HG03439 (cell line): ENCODE measurements around the gene HSD3B1.
"Not testable (repeated sequence)": the region's sequence is repeated elsewhere in the genome, so short reads cannot be mapped to it uniquely, and the experiment has no call there.

Source experiments
- ATAC-seq: cut with Tn5 transposase; IDR thresholded peaks from one replicate; pipeline ENCODE4 v1.9.1; 2021; ENCODE audit warnings: mild to moderate bottlenecking, moderate library complexity; ENCODE audit not compliant: unreplicated experiment

HSD3B1 gene

DNA sequence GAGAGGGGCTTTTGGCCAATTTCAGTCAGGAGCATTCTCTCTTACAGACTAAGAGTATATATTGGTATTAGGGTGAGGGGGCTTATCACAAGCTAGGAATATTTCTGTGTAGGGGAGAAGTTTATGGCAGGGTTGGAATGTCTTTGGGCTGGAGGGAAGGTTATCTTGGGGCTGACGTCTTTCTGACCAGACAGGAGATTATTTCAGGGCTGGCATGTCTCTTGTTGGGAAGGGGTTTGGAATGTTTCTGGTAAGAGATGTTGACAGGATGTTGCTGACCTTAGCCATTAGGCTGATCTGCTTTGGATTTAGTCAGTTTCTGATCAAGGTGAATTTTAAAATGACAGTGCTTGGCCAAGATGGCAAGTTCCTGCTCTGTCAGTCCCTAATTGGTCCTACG, 17.8 kb upstream of the HSD3B1 start:
- ATAC-seq, result no peak

DNA sequence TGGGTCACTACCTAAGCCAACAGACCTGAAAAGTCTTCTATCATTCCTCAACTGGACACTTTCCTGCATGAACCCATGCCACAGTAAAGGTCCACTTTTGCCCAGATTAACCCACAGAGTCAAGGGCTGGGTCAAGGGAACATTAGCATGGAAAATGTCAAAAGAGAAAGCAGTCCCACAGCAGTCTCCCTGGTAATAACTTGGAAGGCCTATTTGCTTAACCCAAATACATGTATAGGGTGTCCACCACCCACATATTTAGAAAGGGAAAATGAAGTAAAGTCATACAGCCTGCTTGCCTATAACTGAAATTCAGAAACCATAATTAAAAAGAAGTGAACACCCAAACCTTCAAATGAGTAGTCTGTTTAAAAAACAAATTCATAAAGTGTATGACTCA, 16.1 kb upstream of the HSD3B1 start:
- ATAC-seq, result no peak

DNA sequence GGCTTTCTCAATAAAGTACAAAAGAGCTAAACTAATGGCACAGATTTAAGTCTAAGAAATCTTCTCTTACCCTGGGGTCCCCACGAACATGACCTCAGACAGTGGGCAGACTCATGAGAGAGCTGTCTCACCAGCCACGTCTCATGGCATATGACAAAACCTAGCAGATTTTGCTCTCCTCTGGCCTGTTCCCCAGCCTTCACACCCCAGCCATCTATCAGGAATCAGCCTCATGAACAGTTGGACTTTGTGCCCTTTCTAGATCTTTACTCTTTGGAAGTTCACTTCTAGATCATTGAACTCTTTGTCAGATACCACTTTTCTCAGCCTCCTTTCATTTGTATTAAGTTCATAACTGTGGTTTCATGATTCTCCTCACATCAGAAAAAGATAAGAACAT, 14.2 kb upstream of the HSD3B1 start:
- ATAC-seq, result no peak

GRCh38 chr1:119504831-119505230, 2.2 kb upstream of the HSD3B1 start:
- no peak for ATAC-seq

DNA sequence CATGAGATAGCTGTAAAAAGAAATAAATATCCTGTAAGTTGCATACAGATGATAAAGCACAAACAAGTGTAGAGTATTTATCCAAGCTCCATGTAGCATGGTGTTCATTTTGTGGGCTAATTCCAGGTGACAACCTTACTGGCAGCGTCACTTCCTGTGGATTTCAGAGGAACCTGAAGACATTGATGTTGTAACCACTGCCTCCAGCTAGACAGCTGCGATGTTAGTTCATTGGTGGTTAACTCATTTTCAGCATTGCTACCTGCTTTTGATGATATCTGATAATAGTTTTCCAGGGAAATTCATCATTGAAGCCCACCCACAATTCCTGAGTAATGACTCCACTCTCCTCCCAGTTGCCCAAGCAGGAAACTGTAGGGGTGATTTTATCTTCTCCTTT, 3.0 kb downstream of the HSD3B1 start:
- ATAC-seq, result no peak

GRCh38 chr1:119515221-119515620, 8.2 kb downstream of the HSD3B1 start:
- ATAC-seq, result no peak

- no peak for ATAC-seq
Observed at GRCh38 chr1:119516247-119516646, 9.2 kb downstream of the HSD3B1 start.

DNA sequence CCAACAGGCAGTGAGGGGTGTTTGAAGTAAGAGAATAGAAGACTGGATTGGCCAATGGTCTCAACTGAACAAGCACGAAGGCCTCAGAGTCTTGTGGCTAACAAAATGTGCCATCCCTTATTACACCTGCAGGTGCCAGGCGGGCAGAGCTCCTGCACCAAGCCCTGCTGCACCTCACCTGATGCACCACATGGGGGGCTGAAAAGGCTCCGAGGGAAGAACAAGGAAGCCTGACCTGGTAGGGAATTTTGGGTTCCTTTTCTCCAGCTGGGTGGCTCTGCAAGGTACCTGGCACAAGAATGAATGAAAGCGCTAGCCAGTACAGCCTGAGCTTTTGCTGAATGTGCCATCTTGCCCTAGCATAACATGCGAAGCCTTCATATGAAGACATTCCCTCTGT, 9.7 kb downstream of the HSD3B1 start:
- ATAC-seq, result no peak

- not testable (repeated sequence) for ATAC-seq
Observed at GRCh38 chr1:119517667-119518066, 10.7 kb downstream of the HSD3B1 start.

GRCh38 chr1:119531606-119532323, 24.8 kb downstream of the HSD3B1 start:
- no peak for ATAC-seq

DNA sequence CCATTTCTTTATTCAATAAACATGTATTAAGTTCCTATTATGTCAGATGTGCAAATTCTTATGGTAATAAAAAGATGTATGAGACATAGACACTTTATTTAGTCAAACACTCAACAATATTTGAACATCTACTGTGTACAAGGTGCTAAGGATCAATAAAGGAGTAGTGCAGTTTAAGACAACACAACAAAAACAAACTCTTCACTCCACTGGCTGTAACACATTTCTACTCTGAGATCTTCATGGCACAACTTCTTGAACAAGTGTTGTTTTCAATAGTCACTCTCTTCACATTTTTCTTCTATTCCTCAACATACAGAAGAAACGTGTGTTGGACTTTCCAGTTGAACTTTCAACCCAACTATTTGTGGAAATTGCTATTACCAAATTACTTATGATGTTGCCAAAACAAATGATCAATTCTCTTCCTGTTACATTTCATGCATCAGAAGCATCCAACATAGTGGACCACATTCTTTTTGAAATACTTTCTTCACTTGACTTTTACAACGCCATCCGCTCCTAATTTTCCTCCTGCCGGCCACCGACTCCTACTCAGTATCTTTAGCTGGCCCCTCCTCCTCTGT, 25.4 kb downstream of the HSD3B1 start:
- ATAC-seq, result no peak

DNA sequence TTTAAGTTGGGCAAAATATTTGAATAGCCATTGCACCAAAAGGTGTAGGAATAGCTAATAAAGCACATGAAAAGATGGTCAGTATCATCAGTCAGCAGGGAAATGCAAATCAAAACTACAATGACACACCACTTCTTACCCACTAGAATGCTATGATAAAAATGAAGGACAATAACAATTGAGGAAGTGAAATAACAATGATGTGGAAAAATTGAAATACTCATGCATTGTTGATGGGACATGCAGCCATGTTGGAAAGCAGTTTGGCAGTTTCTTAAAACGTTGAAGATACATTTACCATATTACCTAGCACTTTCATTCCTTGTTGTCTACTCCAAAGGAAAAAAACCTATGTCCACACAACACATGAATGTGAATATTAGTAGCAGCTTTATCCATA, 28.4 kb downstream of the HSD3B1 start:
- ATAC-seq, result no peak

- ATAC-seq, result no peak
Observed at GRCh38 chr1:119537966-119538365, 31.0 kb downstream of the HSD3B1 start.

DNA sequence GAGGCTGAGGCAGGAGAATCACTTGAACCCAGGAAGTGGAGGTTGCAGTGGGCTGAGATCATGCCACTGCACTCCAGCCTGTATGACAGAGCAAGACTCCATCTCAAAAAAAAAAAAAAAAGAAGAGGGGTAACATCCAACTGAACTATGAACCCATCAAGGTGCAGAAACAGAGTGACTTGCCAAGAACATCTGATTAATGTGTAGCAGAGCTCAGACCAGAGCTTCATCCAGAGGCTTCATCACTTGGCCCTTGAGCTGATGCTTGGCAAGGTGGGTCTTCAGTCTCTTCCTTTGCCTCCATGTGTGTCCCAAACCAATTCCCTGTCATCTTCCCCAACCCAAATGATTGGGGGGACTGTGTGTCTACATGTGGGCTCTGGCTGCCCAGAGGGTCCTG, 32.6 kb downstream of the HSD3B1 start:
- ATAC-seq, result no peak

DNA sequence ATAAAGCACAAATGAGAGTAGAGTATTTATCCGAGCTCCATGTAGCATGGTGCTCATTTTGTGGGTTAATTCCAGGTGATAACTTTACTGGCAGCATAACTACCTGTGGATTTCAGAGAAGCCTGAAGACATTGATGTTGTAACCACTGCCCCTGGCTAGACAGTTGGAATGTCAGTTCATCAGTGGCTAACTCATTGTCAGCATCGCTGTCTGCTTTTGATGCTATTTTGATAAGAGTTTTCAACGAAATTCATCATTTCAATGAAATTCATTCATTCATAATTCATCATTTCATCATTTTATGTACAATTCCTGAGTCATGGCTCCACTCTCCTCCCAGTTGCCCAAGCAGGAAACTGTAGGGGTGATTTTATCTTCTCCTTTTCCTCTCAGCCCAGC, 34.4 kb downstream of the HSD3B1 start:
- ATAC-seq, result no peak

DNA sequence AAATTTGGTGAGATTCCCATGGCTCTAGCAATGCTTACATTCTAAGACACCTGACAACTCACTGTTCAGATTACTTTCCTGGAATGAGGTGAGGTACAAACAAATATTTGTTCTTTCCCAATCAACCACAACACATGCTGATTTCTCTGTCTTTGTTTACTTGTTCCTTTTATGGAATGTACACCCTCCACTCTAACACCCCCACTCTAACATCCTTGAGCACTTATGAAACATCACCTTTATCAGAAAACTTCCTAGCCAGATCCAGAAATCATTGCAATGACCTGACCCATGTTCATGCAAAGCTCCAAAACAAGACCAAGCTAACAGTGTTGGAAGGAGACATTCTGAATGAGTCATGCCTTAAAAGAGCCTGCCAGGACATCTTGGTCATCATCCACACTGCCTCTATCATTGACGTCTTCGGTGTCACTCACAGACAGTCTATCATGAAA, 35.5 kb downstream of the HSD3B1 start:
- ATAC-seq, result no peak

DNA sequence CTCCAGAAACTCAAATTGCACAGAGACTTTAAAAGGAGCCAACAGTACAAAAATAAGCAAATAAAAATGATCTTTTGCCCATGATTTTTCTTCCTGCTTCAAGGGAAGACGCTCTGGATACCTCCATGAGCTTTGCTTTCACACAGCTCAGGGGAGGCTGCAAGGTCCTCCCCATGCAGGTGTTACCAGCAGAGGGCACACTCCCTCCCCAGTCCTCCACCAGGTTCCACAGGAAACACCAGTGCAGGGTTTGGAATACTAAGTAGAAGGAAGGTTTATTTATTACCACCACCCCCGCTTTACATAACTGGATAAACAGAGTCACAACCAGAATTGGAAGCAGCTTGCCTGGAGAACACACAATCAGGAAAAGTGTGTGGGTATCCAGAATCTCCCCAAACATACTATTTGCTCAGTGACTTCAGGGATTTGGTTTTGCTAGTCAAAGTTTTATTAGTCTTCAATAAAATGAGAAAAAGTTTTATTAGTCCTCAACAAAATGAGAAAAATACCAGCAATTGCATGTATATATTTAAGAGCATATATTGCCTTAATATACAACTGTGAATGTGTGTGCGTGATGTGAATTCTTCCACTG, 37.3 kb downstream of the HSD3B1 start:
- no peak for ATAC-seq

GRCh38 chr1:119546641-119547040, 39.6 kb downstream of the HSD3B1 start:
- no peak for ATAC-seq

DNA sequence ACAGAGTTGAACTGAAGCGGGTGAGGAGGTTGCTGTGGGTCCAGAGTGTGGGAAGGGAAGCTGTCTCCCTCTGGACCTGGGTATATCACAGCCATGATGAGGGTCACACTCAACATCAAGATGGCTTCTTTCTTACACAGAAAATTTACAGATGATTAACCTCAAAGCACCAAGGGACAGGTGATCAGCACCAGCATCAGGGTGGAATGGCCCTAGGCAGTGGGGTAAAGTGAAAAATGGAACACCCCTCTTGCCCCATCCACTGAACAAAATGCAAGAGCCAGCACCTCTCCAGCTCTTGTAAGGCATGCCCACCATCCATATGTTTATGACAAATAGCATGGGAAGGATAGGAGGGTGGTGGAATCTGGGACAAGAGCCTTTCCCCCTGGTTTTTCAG, 40.3 kb downstream of the HSD3B1 start:
- no peak for ATAC-seq

- ATAC-seq, result no peak
Observed at GRCh38 chr1:119547805-119548204, 40.8 kb downstream of the HSD3B1 start.

GRCh38 chr1:119549719-119550132, 42.7 kb downstream of the HSD3B1 start:
- peak; percentile 70 for ATAC-seq

DNA sequence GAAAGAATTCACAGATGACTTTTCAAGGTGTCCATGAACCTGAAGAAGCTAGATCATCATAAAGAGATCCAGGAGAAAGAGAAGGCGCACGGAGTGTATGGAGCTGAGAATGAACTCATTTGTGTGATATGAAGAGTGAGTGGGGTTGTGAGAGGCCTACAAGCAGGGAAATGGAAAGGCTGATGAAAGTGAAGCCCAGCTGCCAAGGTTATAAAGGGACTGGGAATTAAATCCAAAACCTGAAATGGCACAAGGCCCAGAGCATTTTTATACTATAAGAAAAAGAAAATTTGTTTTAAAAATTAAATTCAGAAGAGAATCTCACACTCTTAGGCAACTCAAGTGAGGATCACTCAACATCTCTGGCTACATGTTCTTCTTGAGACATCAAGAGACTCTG, 43.4 kb downstream of the HSD3B1 start:
- no peak for ATAC-seq
